ENCODE data around the gene ADAT3. TPM values are rescaled to one million over a fixed set of nuclear protein-coding genes. Genes with fewer than 3 reads are reported as not detected.

Gene ADAT3
- total RNA-seq, 1 experiment from 2014 or later: 6.9 TPM

GRCh38 chr19:1912760-1913505, 7.7 kb downstream of the ADAT3 start:
- DNase-seq (ENCODE audit: low spot score): no peak

GRCh38 chr19:1913781-1914577, 8.8 kb downstream of the ADAT3 start:
- DNase-seq (ENCODE audit: low spot score): no peak

- DNase-seq (ENCODE audit: low spot score): no peak
These were observed 9.7 kb downstream of the ADAT3 start for GRCh38 chr19:1914826-1915341.

GRCh38 chr19:1917146-1917545, 11.9 kb downstream of the ADAT3 start:
- no peak for DNase-seq (ENCODE audit: low spot score)

DNA sequence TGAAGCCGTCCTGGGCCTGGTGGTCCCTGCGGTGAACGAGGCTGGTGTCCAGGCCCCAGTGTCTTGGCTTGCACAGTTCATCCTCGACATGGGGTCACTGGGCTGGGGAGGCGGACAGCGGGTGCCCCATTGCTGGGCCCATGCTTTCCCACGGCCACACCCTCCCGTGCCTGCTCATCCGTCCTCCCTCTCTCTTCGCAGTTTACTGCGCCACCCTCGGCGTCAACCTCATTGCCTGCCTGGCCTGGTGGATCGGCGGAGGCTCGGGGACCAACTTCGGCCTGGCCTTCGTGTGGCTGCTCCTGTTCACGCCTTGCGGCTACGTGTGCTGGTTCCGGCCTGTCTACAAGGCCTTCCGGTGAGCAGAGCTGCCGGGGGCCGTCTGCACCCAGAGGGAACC, 12.7 kb downstream of the ADAT3 start:
- DNase-seq (ENCODE audit: low spot score): no peak

GRCh38 chr19:1918975-1919374, 13.8 kb downstream of the ADAT3 start:
- DNase-seq (ENCODE audit: low spot score): no peak

- no peak for DNase-seq (ENCODE audit: low spot score)
These were observed 15.4 kb downstream of the ADAT3 start for GRCh38 chr19:1920644-1921043.

DNA sequence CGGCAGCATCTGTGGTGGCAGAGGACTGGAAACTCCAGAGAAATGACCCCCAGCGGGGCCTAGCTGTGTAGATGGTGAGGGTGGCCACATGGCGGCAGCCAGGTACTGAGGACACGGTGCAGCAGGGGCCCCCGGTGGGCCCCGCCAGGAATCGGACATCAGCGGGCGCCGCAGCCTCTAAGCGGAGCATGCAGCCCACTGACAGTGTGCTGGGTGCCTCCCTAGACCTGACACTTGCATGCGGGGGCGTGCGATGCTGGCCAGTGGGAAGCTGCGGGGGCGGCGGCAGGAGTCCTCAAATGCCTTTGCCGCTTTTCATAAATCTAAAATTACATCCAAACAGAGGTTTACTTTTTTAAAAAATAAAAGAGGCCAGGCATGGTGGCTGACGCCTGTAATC, 16.1 kb downstream of the ADAT3 start:
- DNase-seq (ENCODE audit: low spot score): no peak

DNA sequence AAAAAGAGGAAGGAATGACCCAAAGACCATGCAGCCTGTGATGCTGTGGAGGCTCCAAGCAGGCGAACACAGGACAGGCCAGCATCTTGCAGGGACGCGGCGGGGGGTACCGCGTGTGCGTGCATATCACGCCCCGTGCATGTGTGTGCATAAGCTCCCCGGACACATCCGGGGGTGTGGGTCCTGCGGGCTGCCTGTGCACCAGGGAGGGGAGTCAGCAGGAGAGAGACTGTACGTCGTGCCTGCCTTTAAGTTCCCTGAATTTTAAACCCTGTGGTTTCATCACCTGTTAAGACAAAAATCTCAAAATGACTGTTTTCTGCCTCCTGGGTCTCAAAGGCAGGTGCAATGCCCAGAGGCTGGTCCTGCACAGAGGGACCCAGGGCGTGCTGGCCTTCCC, 16.6 kb downstream of the ADAT3 start:
- no peak for DNase-seq (ENCODE audit: low spot score)

- DNase-seq (ENCODE audit: low spot score): no peak
These were observed 17.6 kb downstream of the ADAT3 start for GRCh38 chr19:1922803-1923202.

DNA sequence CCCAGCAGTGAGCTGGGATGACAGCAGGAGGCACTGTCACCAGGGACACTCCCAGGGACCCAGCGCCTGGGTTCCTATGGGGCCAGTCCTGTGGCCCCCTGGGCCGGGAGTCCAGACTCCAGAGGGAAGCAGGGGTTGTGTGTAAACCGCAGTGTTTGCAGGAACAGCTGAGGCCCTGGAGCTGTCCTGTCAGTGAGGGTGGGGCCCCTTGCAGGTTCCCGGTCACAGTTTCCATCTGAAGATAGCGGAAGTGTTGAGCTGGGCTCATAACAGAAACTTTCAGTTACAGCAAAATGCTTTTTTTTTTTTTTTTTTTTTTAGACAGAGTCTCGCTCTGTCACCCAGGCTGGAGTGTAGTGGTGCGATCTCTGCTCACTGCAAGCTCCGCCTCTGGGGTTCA, 18.1 kb downstream of the ADAT3 start:
- no peak for DNase-seq (ENCODE audit: low spot score)

- no peak for DNase-seq (ENCODE audit: low spot score)
These were observed 19.2 kb downstream of the ADAT3 start for GRCh38 chr19:1924320-1924961.

DNA sequence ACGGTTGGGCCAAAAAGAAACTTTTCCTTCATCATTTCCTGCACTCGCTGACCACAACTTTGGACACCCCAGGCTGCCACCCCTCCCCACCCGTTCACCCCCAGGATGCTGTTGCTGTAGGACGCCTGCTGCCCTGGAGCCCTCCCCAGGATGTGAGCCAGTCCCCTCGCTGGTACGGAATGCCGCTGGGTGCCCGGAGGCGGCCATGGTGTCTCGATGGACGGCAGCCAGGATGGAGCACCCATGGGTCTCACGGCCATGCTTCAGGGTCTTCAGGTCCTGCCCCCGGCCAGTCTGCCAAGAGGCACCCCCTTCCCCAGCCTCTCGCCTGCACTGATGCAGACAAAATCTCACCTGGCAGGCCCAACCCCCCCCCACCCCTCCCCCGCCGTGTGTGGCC, 20.3 kb downstream of the ADAT3 start:
- DNase-seq (ENCODE audit: low spot score): no peak

- DNase-seq (ENCODE audit: low spot score): peak; percentile 67
These were observed 24.0 kb downstream of the ADAT3 start for GRCh38 chr19:1929021-1929742.

DNA sequence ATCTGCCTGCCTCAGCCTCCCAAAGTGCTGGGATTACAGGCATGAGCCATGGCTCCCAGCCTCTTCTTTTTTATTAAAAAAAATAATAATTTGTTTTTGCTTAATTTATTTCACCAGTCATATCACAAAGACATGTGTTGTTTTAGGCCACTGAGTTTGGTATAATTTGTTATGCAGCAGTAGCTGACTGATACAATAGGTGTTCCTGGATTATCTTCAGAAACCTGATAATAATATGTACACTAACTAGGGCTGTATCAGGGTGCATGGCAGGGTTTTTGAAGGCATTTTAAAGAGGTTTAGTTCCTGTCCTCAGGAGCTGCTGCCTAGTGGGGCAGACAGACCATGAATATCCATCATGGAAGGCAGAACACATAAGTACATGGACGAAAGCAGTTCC, 26.2 kb downstream of the ADAT3 start:
- DNase-seq (ENCODE audit: low spot score): no peak

- no peak for DNase-seq (ENCODE audit: low spot score)
These were observed 27.2 kb downstream of the ADAT3 start for GRCh38 chr19:1932395-1932794.

DNA sequence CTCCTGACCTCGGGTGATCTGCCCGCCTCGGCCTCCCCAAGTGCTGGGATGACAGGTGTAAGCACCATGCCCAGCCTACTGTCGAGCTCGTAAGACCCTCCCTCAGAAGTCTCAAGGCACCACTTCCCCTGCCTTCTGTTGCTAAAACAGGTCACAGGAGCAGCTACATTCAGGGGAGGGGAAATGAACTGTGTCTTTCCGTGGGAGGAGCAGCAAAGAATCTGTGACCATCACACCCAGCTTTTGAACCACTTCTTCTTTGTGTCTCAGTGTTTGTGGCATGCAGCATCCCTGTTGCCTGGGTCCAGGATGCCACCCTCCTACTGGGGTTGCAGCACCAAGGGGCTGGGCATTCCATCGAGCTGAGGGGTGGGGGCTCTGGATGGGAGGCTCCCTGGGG, 28.0 kb downstream of the ADAT3 start:
- DNase-seq (ENCODE audit: low spot score): no peak

- no peak for DNase-seq (ENCODE audit: low spot score)
These were observed 28.7 kb downstream of the ADAT3 start for GRCh38 chr19:1933942-1934341.

DNA sequence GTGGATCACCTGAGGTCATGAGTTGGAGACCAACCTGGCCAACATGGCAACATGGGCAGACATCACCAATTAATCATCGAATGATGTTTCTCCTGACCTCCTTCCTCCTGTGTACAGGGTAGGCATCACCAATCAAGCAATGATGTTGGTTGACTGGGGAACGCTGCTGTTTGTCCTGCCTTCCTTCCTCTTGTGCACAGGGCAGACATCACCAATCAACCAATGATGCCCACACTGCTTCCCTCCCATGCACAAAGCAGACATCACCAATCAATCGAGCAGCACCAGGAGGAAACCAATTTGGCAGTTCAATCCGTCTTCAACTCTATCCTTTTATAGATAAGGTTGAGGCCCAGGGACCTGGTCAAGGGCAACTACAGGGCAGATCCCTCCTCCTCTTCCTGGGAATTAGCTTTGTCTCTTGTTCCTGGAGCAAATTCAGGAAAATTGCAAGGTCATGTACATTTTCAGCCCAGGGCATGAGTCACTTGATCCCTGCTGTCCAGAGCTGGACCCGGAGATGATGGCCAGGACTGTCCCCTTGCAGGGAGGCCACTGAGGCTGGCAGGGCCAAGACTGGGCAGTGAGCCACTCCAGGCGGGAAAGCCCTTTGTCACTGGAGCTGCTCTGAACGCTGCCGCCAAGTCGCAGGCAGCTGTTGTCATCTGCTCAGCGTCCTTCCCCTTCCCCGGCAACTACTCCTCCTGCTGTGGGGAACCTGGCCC, 30.4 kb downstream of the ADAT3 start:
- no peak for DNase-seq (ENCODE audit: low spot score)

DNA sequence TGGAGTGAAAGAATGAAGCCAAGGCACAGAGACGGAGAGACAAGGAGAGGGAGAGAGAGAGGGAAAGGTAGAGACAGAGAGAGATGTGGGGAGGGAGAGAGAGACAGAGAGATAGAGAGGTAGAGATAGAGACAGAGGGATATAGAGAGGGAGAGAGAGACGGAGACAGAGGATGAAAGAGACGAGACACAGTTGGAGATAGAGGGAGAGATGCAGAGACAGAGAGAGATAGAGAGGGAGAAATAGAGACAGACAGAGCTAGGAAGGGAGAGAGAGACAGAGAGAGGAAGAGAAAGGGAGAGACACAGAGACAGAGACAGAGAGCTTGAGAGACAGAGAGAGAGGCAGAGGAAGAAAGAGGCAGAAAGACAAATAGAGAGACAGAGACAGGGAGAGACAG, 31.2 kb downstream of the ADAT3 start:
- no peak for DNase-seq (ENCODE audit: low spot score)
